Right ventricle myocardium inferior (tissue), 1 donor: ENCODE data around the gene PRG2. TPM values are rescaled to one million over a fixed set of nuclear protein-coding genes. Genes with fewer than 3 reads are reported as not detected.

Experiments
- ATAC-seq: fragments of 200-7000 bp; cut with Tn5 transposase; one replicate; pipeline ENCODE4 v1.9.1; 2020; ENCODE audit warnings: mild to moderate bottlenecking, moderate library complexity
- DNase-seq: peaks from one replicate; pipeline ENCODE4 v3.0.0; 2021; ENCODE audit errors: missing footprints
- intact Hi-C: fragments of 100-400 bp; cut with DNase I; formaldehyde crosslinking; loops from one replicate; pipeline ENCODE4 v1.11.0; 2022
- long read RNA-seq: library from polyadenylated mRNA; unstranded; transcript quantifications from one replicate; pipeline ENCODE4 v2.0.0, GENCODE V29; 2021
- total RNA-seq: library from RNA; stranded (reverse); fragmentation: NEBNext Ultra II Directional; extraction: Animal tissue kit (Norgen Biotek cat#: 25700); gene quantifications from one replicate; pipeline ENCODE4 v1.2.1, GENCODE V29; 2021
- donor health status: DM: no; HTN: yes; CAD: no; lungs with severe emphysema.

Gene PRG2, protein sequence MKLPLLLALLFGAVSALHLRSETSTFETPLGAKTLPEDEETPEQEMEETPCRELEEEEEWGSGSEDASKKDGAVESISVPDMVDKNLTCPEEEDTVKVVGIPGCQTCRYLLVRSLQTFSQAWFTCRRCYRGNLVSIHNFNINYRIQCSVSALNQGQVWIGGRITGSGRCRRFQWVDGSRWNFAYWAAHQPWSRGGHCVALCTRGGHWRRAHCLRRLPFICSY
- not detected for total RNA-seq
- long read RNA-seq: 0 reads

DNA sequence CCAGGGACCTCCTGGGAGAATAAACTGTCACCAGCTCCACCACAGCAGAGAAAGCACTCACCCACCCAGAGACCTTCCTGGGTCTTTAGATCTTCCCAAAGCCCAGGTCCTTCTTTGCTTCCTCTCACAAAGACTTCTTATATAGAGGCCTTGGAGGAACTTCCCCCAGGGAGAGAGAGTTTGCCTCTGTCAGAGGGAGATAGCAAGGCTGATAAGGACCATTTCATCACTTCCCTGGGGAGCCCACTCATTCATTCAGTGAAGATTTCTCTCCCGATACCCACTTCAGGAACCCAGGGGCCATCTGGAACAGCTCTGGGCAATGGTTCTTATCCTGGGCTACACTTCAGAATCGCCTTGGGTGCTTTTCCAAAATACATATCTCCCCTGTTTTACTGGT is at the start of gene PRG2:
PRG2 (minus strand) TSS at position 116 of the 400 bp plus-strand sequence. CDS start 706 bp downstream, outside the sequence.
- DNase-seq: no peak
- intact Hi-C loops: no loop called here
- ATAC-seq: no peak

DNA sequence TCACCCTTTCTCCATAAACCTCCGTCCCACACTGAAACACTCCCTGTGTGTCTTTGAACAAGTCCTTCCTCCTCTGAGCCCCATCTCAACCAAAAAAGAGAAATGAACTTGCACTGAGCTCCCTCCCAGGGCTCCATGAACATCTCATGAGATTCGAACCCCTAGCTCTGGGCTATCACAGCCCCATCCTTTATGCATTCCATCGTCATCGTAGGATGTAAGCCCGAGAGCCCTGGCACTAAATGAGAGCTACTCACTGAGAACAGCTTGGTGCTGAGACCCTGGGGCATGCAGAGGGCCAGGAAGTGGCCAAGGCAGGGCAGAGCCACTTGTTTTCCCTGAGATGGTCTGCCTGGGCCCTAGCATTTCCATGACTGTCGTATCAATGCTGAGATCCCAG is 49.3 kb upstream of the PRG2 start:
- DNase-seq (no peak), ATAC-seq (no peak)
- intact Hi-C loops: no loop called here

- ATAC-seq: no peak
- intact Hi-C loops: no loop called here
- no peak for DNase-seq
Measured at GRCh38 chr11:57438345-57439285, 48.2 kb upstream of the PRG2 start.

DNA sequence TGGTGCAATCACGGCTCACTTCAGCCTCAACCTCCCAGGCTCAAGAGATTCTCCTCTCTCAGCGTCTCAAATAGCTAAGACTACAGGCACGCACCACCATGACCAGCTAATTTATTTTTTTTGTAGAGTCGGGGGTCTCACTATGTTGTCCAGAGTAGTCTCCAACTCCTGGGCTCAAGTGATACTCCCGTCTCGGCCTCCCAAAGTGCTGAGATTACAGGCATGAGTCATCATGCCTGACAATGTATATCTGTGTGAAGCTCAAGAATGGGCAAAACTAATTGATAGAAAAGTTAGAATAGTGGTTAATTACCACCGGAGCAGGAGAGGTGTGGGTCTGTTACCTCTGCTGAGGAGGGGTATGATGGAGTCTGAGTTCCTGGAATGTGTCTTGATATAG is 45.6 kb upstream of the PRG2 start:
- intact Hi-C loops: no loop called here

DNA sequence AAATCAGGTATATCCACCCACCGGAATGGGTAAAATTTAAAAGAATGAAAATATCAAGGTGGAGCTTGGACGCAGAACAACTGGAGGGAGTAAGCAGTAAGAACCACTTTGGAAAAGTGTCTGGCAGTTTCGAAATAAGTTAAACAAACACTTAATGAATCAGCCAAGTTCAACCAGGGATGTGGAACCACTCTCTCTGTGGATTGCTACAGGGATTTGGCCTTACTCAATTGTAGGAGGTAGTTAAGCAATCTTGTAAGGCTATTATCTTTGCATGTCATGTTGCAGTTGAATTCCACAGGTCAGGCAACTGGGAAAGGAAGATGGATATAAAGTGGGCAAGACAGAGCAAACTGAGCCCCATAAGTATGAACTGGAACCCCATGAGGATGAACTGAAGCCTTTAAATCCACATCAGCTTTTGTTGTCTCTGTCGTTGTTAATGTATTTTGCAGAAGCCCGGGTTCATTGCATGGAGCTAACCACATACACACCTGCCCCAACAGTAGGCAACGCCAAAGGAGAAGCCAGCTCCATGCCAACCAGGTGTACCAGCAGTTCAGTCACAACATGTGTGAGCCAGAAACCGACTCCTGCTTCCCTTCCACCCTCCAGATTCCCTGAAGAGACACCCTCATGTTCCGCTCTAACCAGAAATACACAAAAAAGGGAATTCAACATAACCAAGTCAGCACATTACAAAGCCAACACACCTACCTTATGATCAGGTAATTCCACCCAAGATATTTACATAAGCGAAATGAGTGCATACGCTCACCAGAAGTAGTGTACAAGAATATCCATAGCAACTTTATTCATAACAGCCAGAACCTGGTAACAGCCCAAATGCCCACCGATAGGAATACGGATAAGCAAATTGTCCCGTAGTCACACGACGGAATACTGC is 44.4 kb upstream of the PRG2 start:
- peak; percentile 84 for ATAC-seq
- intact Hi-C loops: no loop called here

More for the DNA sequence above, 45.6 kb upstream of the PRG2 start:
- DNase-seq (no peak), ATAC-seq (no peak)

GRCh38 chr11:57432714-57433163 is 42.3 kb upstream of the PRG2 start:
- ATAC-seq: no peak
- DNase-seq: no peak
- intact Hi-C loops: no loop called here

More for the DNA sequence above, 44.4 kb upstream of the PRG2 start:
- no peak for DNase-seq

DNA sequence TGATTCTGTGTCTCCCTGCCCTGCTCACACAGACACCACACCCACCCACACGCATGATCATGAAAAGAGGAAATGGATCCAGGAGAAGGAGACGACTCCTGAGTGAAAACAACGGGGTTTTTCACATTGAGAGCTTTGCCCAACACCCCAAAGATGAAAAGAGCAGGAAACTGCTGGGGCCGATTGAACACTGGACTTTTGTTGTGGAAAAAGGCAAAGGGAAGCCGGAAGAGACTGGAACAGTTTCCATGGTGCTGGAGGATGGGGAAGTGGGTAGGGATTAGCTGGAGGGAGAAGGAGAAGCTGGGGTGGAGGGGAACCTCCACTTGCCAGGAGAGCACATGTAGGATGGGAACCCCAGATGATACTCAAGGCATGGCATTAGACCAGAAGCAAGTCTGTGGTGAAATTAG is 41.7 kb upstream of the PRG2 start:
- intact Hi-C loops: no loop called here
- ATAC-seq: no peak

DNA sequence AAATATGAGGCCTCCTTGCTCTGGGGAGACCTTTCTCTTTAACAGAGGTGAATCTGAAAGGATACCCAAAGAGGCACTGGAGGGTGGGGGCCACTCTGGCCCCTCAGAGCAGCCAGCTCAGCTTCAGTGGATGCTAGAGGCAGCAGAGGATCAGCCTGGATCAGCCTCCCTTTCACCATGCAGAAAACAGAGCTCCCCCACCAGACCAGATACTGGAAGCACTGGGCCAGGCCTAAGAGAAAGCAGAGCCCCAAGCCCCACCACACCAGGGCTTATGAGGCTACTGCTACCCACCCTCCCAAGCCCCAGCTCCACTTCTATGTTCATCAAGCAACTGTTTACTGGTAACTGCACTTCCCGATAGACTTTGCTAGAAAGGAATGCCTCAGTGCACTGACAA is 40.5 kb upstream of the PRG2 start:
- DNase-seq (no peak), ATAC-seq (no peak)
- intact Hi-C loops: no loop called here

More for the DNA sequence above, 41.7 kb upstream of the PRG2 start:
- no peak for DNase-seq

- ATAC-seq (no peak), DNase-seq (no peak)
- intact Hi-C loops: no loop called here
Measured at GRCh38 chr11:57429946-57430345, 39.5 kb upstream of the PRG2 start.

- no peak for ATAC-seq
- intact Hi-C loops: no loop called here
- no peak for DNase-seq
Measured at GRCh38 chr11:57428643-57429042, 38.2 kb upstream of the PRG2 start.

GRCh38 chr11:57427727-57428082 is 37.3 kb upstream of the PRG2 start:
- peak; percentile 81 for DNase-seq
- intact Hi-C loops: no loop called here
- peak; percentile 60 for ATAC-seq

- peak; percentile 88 for DNase-seq
Measured at GRCh38 chr11:57426929-57427726, 36.7 kb upstream of the PRG2 start, which contains the start of gene SLC43A3. Gene SLC43A3, minus strand, starts transcription at chr11:57427121. Its CDS starts 949 bp downstream, at chr11:57426172.

GRCh38 chr11:57426439-57426928 is 36.0 kb upstream of the PRG2 start:
- no peak for ATAC-seq
- intact Hi-C loops: no loop called here

More at GRCh38 chr11:57426929-57427726, 36.7 kb upstream of the PRG2 start, which contains the start of gene SLC43A3:
- intact Hi-C loops: no loop called here
- ATAC-seq: peak; percentile 77

GRCh38 chr11:57425565-57426438 is 35.4 kb upstream of the PRG2 start:
- DNase-seq: peak; percentile 83
- ATAC-seq: peak; percentile 40
- intact Hi-C loops: no loop called here

More at GRCh38 chr11:57426439-57426928, 36.0 kb upstream of the PRG2 start:
- no peak for DNase-seq

GRCh38 chr11:57424792-57425564 is 34.5 kb upstream of the PRG2 start:
- DNase-seq (peak; percentile 79), ATAC-seq (peak; percentile 63)
- intact Hi-C loops: no loop called here

DNA sequence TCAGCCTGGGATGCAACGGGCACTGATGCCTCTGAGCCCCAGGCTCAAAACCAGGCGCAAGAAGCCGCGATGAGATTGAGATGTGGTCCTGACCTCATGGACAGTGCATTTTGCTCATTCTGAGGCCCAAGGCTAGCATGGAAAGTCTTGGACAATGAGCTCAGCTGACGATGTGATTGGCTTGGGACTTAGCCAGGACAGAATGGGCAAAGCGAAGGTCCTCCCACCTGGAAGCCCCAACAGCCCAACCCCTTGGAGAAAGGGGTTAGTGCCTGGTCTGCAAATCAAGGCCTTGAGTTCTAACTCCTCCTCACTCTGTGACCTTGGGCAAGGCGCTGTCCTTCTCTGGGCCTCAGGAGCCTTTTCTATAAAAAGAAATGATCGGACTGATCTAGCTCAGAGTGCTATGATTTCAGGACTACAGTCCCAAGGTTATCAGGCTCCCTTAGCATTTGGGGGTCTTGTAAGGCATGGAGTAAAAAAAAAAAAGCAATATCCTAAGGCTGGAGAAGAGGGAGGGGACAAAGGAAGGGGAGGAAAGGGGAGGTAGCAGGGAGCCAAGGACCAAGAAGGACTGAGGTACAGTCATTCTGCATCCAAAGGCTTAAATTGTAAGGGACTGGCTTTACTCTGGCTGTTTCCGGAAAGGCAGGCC is 33.8 kb upstream of the PRG2 start:
- DNase-seq (no peak), ATAC-seq (no peak)
- intact Hi-C loops: no loop called here
